IMR-90 (cell line): ENCODE results near the gene TMEM52. TPM values are rescaled to one million over a fixed set of nuclear protein-coding genes. Genes with fewer than 3 reads are reported as not detected.

Experiments
- ATAC-seq: fragments of 200-7000 bp; cut with Tn5 transposase; 2 replicates; pipeline ENCODE4 v1.9.1; 2020; ENCODE audit warnings: low read depth, mild to moderate bottlenecking, moderate library complexity
- BruUV-seq: library from RNA; stranded (reverse); fragments of 400-500 nt; replicated peaks from 2 replicates; lab custom pipeline; 2021; lab: Mats Ljungman, UMichigan
- CTCF ChIA-PET: fragments of 300-600 bp; formaldehyde crosslinking; extraction: SDS; loops from one replicate; lab custom pipeline; 2021; ENCODE audit warnings: antibody characterized with exemption; lab: Yijun Ruan, JAX
- POLR2A ChIA-PET: fragments of 300-600 bp; sonication (Branson Sonifier 250); formaldehyde crosslinking; loops from one replicate; lab custom pipeline; 2022; ENCODE audit warnings: antibody characterized with exemption; ENCODE audit not compliant: unreplicated experiment; lab: Charles Lee
- DNase-seq: peaks from one replicate; pipeline ENCODE4 v3.0.0; 2013
- H2AFZ ChIP-seq: replicated peaks from 2 replicates; pipeline ENCODE3; 2013; ENCODE audit warnings: low read length, mild to moderate bottlenecking; ENCODE audit not compliant: poor library complexity
- H2AK5ac ChIP-seq: 2 replicates; pipeline ENCODE4 v1.6.1; 2013; ENCODE audit warnings: low read depth, low read length, inconsistent platforms
- H2AK9ac ChIP-seq: replicated peaks from 2 replicates; pipeline ENCODE3; 2013; ENCODE audit warnings: mild to moderate bottlenecking, low read depth, low read length, moderate library complexity; ENCODE audit not compliant: poor library complexity
- H2BK120ac ChIP-seq: 2 replicates; pipeline ENCODE4 v1.6.1; 2013; ENCODE audit warnings: low read depth, low read length, inconsistent platforms
- H2BK15ac ChIP-seq: 3 replicates; pipeline ENCODE4 v1.6.1; 2013; ENCODE audit warnings: low read depth, low read length, inconsistent platforms
- H2BK20ac ChIP-seq: 2 replicates; pipeline ENCODE4 v1.6.1; 2013; ENCODE audit warnings: low read depth, mild to moderate bottlenecking, inconsistent platforms, low read length, moderate library complexity
- H2BK5ac ChIP-seq: 2 replicates; pipeline ENCODE4 v1.6.1; 2013; ENCODE audit warnings: mild to moderate bottlenecking, low read depth, low read length, inconsistent platforms; ENCODE audit not compliant: poor library complexity, severe bottlenecking
- H3K14ac ChIP-seq: replicated peaks from 2 replicates; pipeline ENCODE4 v1.6.1; 2013; ENCODE audit warnings: low read depth, low read length, inconsistent platforms
- H3K18ac ChIP-seq: 2 replicates; pipeline ENCODE4 v1.6.1; 2013; ENCODE audit warnings: low read depth, low read length, control low read depth
- H3K23ac ChIP-seq: 2 replicates; pipeline ENCODE4 v1.6.1; 2013; ENCODE audit warnings: low read depth, low read length, inconsistent platforms
- H3K27ac ChIP-seq: 2 replicates; pipeline ENCODE4 v1.5.1; 2013; ENCODE audit warnings: mild to moderate bottlenecking, control low read depth, low read length; ENCODE audit not compliant: insufficient read depth
- H3K27me3 ChIP-seq: 2 replicates; pipeline ENCODE4 v1.6.1; 2013; ENCODE audit warnings: low read length; ENCODE audit not compliant: control insufficient read depth, insufficient read depth
- H3K36me3 ChIP-seq: 2 replicates; pipeline ENCODE4 v1.6.1; 2013; ENCODE audit warnings: low read length, mixed read lengths; ENCODE audit not compliant: control insufficient read depth, insufficient read depth
- H3K4ac ChIP-seq: 2 replicates; pipeline ENCODE4 v1.6.1; 2013; ENCODE audit warnings: low read depth, low read length, inconsistent platforms
- H3K4me1 ChIP-seq: 2 replicates; pipeline ENCODE4 v1.6.1; 2013; ENCODE audit warnings: low read length, mixed read lengths; ENCODE audit not compliant: control insufficient read depth, insufficient read depth
- H3K4me2 ChIP-seq: 2 replicates; pipeline ENCODE4 v1.6.1; 2013; ENCODE audit warnings: low read depth, mild to moderate bottlenecking, control low read depth, low read length, moderate library complexity
- H3K4me3 ChIP-seq: 2 replicates; pipeline ENCODE4 v1.5.1; 2013; ENCODE audit warnings: low read depth, mild to moderate bottlenecking, control low read depth, low read length, moderate library complexity; ENCODE audit not compliant: insufficient read depth
- H3K56ac ChIP-seq: 2 replicates; pipeline ENCODE4 v1.6.1; 2013; ENCODE audit warnings: low read length, inconsistent platforms; ENCODE audit not compliant: insufficient read depth; ENCODE audit errors: extremely low read depth
- H3K79me1 ChIP-seq, 2 experiments: 2 replicates each; pipeline ENCODE4 v1.6.1; 2013; ENCODE audit warnings: low read length in 2 of 2, inconsistent platforms in 1 of 2, low read depth in 1 of 2
- H3K9ac ChIP-seq: 2 replicates; pipeline ENCODE4 v1.6.1; 2013; ENCODE audit warnings: low read depth, low read length, control low read depth
- H3K9me1 ChIP-seq: 2 replicates; pipeline ENCODE4 v1.6.1; 2013; ENCODE audit warnings: low read length, inconsistent platforms; ENCODE audit not compliant: insufficient read depth
- H3K9me3 ChIP-seq: 2 replicates; pipeline ENCODE4 v1.6.1; 2013; ENCODE audit warnings: low read length; ENCODE audit not compliant: control insufficient read depth, insufficient read depth
- H4K20me1 ChIP-seq: 2 replicates; pipeline ENCODE4 v1.6.1; 2013; ENCODE audit warnings: low read length, inconsistent platforms; ENCODE audit not compliant: insufficient read depth
- H4K5ac ChIP-seq: 2 replicates; pipeline ENCODE4 v1.6.1; 2013; ENCODE audit warnings: mild to moderate bottlenecking, low read depth, low read length, control low read depth
- H4K8ac ChIP-seq, 2 experiments: 2 replicates each; pipeline ENCODE4 v1.6.1; 2013; ENCODE audit warnings: low read depth in 2 of 2, low read length in 2 of 2, control low read depth in 1 of 2, inconsistent platforms in 1 of 2
- H4K91ac ChIP-seq: 2 replicates; pipeline ENCODE4 v1.6.1; 2013; ENCODE audit warnings: low read depth, low read length, inconsistent platforms; ENCODE audit not compliant: insufficient read depth
- BHLHE40 ChIP-seq: fragments of 150-350 bp; IDR thresholded peaks from 2 replicates; pipeline ENCODE4 v1.6.1; 2016; ENCODE audit warnings: mild to moderate bottlenecking, low read depth, low read length
- CTCF ChIP-seq: conservative IDR thresholded peaks from 2 replicates; pipeline ENCODE4 v1.5.1; 2012; ENCODE audit warnings: mild to moderate bottlenecking, low read depth, low read length, improper control_type of control experiment
- ELK1 ChIP-seq: fragments of 150-350 bp; IDR thresholded peaks from 2 replicates; pipeline ENCODE4 v1.6.1; 2016; ENCODE audit warnings: low read depth, mild to moderate bottlenecking, low read length, moderate library complexity, borderline replicate concordance
- FOS ChIP-seq: fragments of 150-350 bp; IDR thresholded peaks from 2 replicates; pipeline ENCODE4 v1.6.1; 2016; ENCODE audit warnings: low read depth, low read length
- MAFK ChIP-seq: IDR thresholded peaks from 2 replicates; pipeline ENCODE4 v1.6.1; 2012; ENCODE audit warnings: low read depth, low read length, improper control_type of control experiment
- MAZ ChIP-seq: IDR thresholded peaks from 2 replicates; pipeline ENCODE4 v1.6.1; 2012; ENCODE audit warnings: low read depth, mild to moderate bottlenecking, low read length, improper control_type of control experiment, moderate library complexity, borderline replicate concordance
- NFE2L2 ChIP-seq: fragments of 150-350 bp; IDR thresholded peaks from 2 replicates; pipeline ENCODE4 v1.6.1; 2016; ENCODE audit warnings: low read depth, mild to moderate bottlenecking, low read length
- POLR2A ChIP-seq: IDR thresholded peaks from 2 replicates; pipeline ENCODE4 v1.6.1; 2012; ENCODE audit warnings: mild to moderate bottlenecking, low read depth, low read length
- RAD21 ChIP-seq: IDR thresholded peaks from 2 replicates; pipeline ENCODE4 v1.6.1; 2012; ENCODE audit warnings: low read length, improper control_type of control experiment
- RFX5 ChIP-seq: IDR thresholded peaks from 2 replicates; pipeline ENCODE4 v1.8.0; 2012; ENCODE audit warnings: low read depth, mild to moderate bottlenecking, low read length, moderate library complexity
- SMC3 ChIP-seq: fragments of 150-350 bp; IDR thresholded peaks from 2 replicates; pipeline ENCODE4 v1.6.1; 2016; ENCODE audit warnings: low read depth, mild to moderate bottlenecking, antibody characterized with exemption, low read length, moderate library complexity
- WGBS, 2 experiments: methylation state at CpG; one replicate each; pipeline versions ENCODE4 v1.1.5 to v1.1.7; 2013; ENCODE audit warnings: missing lambda C conversion rate in 2 of 2; ENCODE audit not compliant: insufficient read length in 1 of 2; ENCODE audit errors: extremely low coverage in 2 of 2; 5-methylcytosine and 5-hydroxymethylcytosine counted together
- dilution Hi-C: fragments of 300-500 bp; cut with HindIII; formaldehyde crosslinking; loops from one replicate; pipeline ENCODE4 v1.14.3; 2018; ENCODE audit warnings: low sequenced_read_pairs; ENCODE audit not compliant: unreplicated experiment
- in situ Hi-C: fragments of 300-500 bp; cut with MboI; formaldehyde crosslinking; loops from 3 replicates; pipeline ENCODE4 v1.14.3; 2019; ENCODE audit warnings: low sequenced_read_pairs, inconsistent platforms, mixed read lengths
- intact Hi-C: fragments of 100-400 bp; cut with micrococcal nuclease; formaldehyde crosslinking; loops from 2 replicates; pipeline ENCODE4 v1.10.0; 2022
- polyA plus RNA-seq, 3 experiments: library from polyadenylated mRNA; depleted of rRNA; stranded (reverse); fragments of >200 nt; gene quantifications; 2 replicates each; pipeline ENCODE4 v1.2.3, GENCODE V29; 2012; ENCODE audit warnings: low replicate concordance in 1 of 3
- total RNA-seq: library from RNA; depleted of rRNA; stranded (reverse); fragments of >200 nt; gene quantifications from 2 replicates; pipeline ENCODE4 v1.2.3, GENCODE V29; 2012

Gene TMEM52
- total and polyA plus RNA-seq, 2 of the 4 experiments (the other 2 are of a cell fraction), result 0.54 to 1.3 TPM

GRCh38 chr1:1869469-1869868, 49.6 kb downstream of the TMEM52 start:
- CTCF ChIA-PET, result interaction anchor here (0.7 kb wide), 1 partner anchor 172 kb away, joined by 3 read pairs; no protein-coding TSS in a partner anchor
- intact Hi-C loops (loop anchor here (5.0 kb wide), 1 partner anchor 42 kb away; no protein-coding TSS in a partner anchor), dilution Hi-C loops (no loop called here), in situ Hi-C loops (no loop called here)
- H2BK120ac ChIP-seq, result no peak overlapping the region
- H3K23ac ChIP-seq, result no peak overlapping the region
- no peak overlapping the region for H3K56ac ChIP-seq
- H2BK20ac ChIP-seq, result no peak overlapping the region
- no peak overlapping the region for H2AK9ac ChIP-seq
- H3K9ac ChIP-seq, result no peak overlapping the region
- H3K18ac ChIP-seq, result no peak overlapping the region
- no CpG with 5 or more reads among the region's 4 CpGs for WGBS, 2 experiments
- POLR2A ChIA-PET, result no interaction called here
- H2AK5ac ChIP-seq, result no peak overlapping the region
- H4K91ac ChIP-seq, result no peak overlapping the region
- H2BK15ac ChIP-seq, result no peak overlapping the region
- no peak for ATAC-seq
- peaks cover 99% of the 10 kb centered on the region for H4K20me1 ChIP-seq
- no peak overlapping the region for H3K14ac ChIP-seq
- H3K4me3 ChIP-seq, result no peak overlapping the region
- H3K4ac ChIP-seq, result no peak overlapping the region
- H3K4me1 ChIP-seq, result peaks cover 18% of the 10 kb centered on the region; the same call in 1 of the 2 replicates
- no TSS peak for BruUV-seq
- H3K9me1 ChIP-seq, result peaks cover 37% of the 10 kb centered on the region
- peaks cover 12% of the 10 kb centered on the region for H3K36me3 ChIP-seq
- peaks cover 0 to 53% of the 10 kb centered on the region in 2 experiments; a peak in 2 of 4 replicates for H3K79me1 ChIP-seq
- no peak overlapping the region for H4K5ac ChIP-seq
- H3K27me3 ChIP-seq, result no peaks in the 10 kb centered on the region
- no peak overlapping the region for H4K8ac ChIP-seq
- no peak overlapping the region for H2AFZ ChIP-seq
- H3K27ac ChIP-seq, result no peak overlapping the region
- no peaks in the 10 kb centered on the region for H3K9me3 ChIP-seq
- no peak for DNase-seq
- H3K4me2 ChIP-seq, result no peak overlapping the region
- H2BK5ac ChIP-seq, result no peak overlapping the region
- no peak for TF ChIP-seq MAFK
- no peak for TF ChIP-seq RAD21
- TF ChIP-seq BHLHE40, result no peak
- TF ChIP-seq RFX5, result no peak
- no peak for TF ChIP-seq MAZ
- TF ChIP-seq ELK1, result no peak
- TF ChIP-seq POLR2A, result no peak
- TF ChIP-seq FOS, result no peak
- no peak for TF ChIP-seq NFE2L2
- no peak for TF ChIP-seq CTCF
- no peak for TF ChIP-seq SMC3
